ENCODE measurements around the gene ITK. TPM values are rescaled to one million over a fixed set of nuclear protein-coding genes. Genes with fewer than 3 reads are reported as not detected.

Gene ITK
- total RNA-seq, 1 donor from 2014 or later = not detected

- no peak overlapping the region for H3K27ac Mint-ChIP-seq
- no peaks in the 10 kb centered on the region for H3K79me2 ChIP-seq (ENCODE audit: low read depth)
- no peak for DNase-seq (ENCODE audit: low spot score)
- H3K9ac ChIP-seq = no peak overlapping the region
- H3K27me3 ChIP-seq = no peaks in the 10 kb centered on the region
- no peaks in the 10 kb centered on the region for H3F3A ChIP-seq (ENCODE audit: low read depth)
- peaks cover 2% of the 10 kb centered on the region for H3K27me3 Mint-ChIP-seq (ENCODE audit: insufficient read depth, low read depth)
- no peak overlapping the region for H3K4me2 ChIP-seq
- H3K9me3 Mint-ChIP-seq = no peaks in the 10 kb centered on the region
- no peak overlapping the region for H3K4me3 Mint-ChIP-seq
- H3K4me1 ChIP-seq = no peaks in the 10 kb centered on the region
- H3K27ac ChIP-seq = no peak overlapping the region
- H3K36me3 Mint-ChIP-seq = no peaks in the 10 kb centered on the region
- peaks cover 6% of the 10 kb centered on the region for H3K4me1 Mint-ChIP-seq
- H3K4me3 ChIP-seq = no peak overlapping the region
- H4K20me1 ChIP-seq (ENCODE audit: low read depth) = no peaks in the 10 kb centered on the region
- no peak overlapping the region for H2AFZ ChIP-seq (replicated peaks)
- no peak for TF ChIP-seq CTCF (IDR thresholded peaks at IDR 0.05)
- TF ChIP-seq EZH2 (IDR thresholded peaks at IDR 0.05) = no peak
- no peak for TF ChIP-seq EZH2phosphoT487 (IDR thresholded peaks at IDR 0.05)
- no peaks in the 10 kb centered on the region for H3K36me3 ChIP-seq
- no peaks in the 10 kb centered on the region for H3K9me3 ChIP-seq (ENCODE audit: low read depth)
Observed at GRCh38 chr5:157219491-157220271, 39.0 kb downstream of the ITK start.

- H3K27ac ChIP-seq = no peak overlapping the region
- Mint-ChIP-seq H3K27me3 (ENCODE audit: insufficient read depth, low read depth) (peaks cover 2% of the 10 kb centered on the region), H3K9me3 (no peaks in the 10 kb centered on the region), H3K36me3 (no peaks in the 10 kb centered on the region), H3K4me1 (peaks cover 5% of the 10 kb centered on the region), H3K27ac (no peak overlapping the region), H3K4me3 (no peak overlapping the region)
- H3K36me3 ChIP-seq = no peaks in the 10 kb centered on the region
- H4K20me1 ChIP-seq (ENCODE audit: low read depth) = no peaks in the 10 kb centered on the region
- H3K4me3 ChIP-seq = no peak overlapping the region
- H3K4me1 ChIP-seq = no peaks in the 10 kb centered on the region
- H3K79me2 ChIP-seq (ENCODE audit: low read depth) = no peaks in the 10 kb centered on the region
- DNase-seq (ENCODE audit: low spot score) = no peak
- no peak overlapping the region for H3K4me2 ChIP-seq
- no peak overlapping the region for H2AFZ ChIP-seq (replicated peaks)
- TF ChIP-seq EZH2phosphoT487 (IDR thresholded peaks at IDR 0.05) (no peak), EZH2 (IDR thresholded peaks at IDR 0.05) (no peak), CTCF (IDR thresholded peaks at IDR 0.05) (no peak)
- H3F3A ChIP-seq (ENCODE audit: low read depth) = no peaks in the 10 kb centered on the region
- H3K9me3 ChIP-seq (ENCODE audit: low read depth) = no peaks in the 10 kb centered on the region
- no peak overlapping the region for H3K9ac ChIP-seq
- no peaks in the 10 kb centered on the region for H3K27me3 ChIP-seq
Observed at GRCh38 chr5:157221959-157222358, 41.3 kb downstream of the ITK start.

- Mint-ChIP-seq H3K36me3 (no peaks in the 10 kb centered on the region), H3K27ac (no peak overlapping the region), H3K27me3 (ENCODE audit: insufficient read depth, low read depth) (peaks cover 2% of the 10 kb centered on the region), H3K9me3 (no peaks in the 10 kb centered on the region), H3K4me1 (peaks cover 2% of the 10 kb centered on the region), H3K4me3 (no peak overlapping the region)
- TF ChIP-seq EZH2 (IDR thresholded peaks at IDR 0.05) (no peak), CTCF (IDR thresholded peaks at IDR 0.05) (no peak), EZH2phosphoT487 (IDR thresholded peaks at IDR 0.05) (no peak)
- H3K4me3 ChIP-seq = no peak overlapping the region
- no peaks in the 10 kb centered on the region for H3K79me2 ChIP-seq (ENCODE audit: low read depth)
- no peak overlapping the region for H3K9ac ChIP-seq
- no peak overlapping the region for H3K4me2 ChIP-seq
- H3K36me3 ChIP-seq = no peaks in the 10 kb centered on the region
- no peak for DNase-seq (ENCODE audit: low spot score)
- H2AFZ ChIP-seq (replicated peaks) = no peak overlapping the region
- H3K27ac ChIP-seq = no peak overlapping the region
- no peaks in the 10 kb centered on the region for H3K9me3 ChIP-seq (ENCODE audit: low read depth)
- no peaks in the 10 kb centered on the region for H3F3A ChIP-seq (ENCODE audit: low read depth)
- H4K20me1 ChIP-seq (ENCODE audit: low read depth) = no peaks in the 10 kb centered on the region
- H3K4me1 ChIP-seq = no peaks in the 10 kb centered on the region
- no peaks in the 10 kb centered on the region for H3K27me3 ChIP-seq
Observed at GRCh38 chr5:157222506-157223230, 42.0 kb downstream of the ITK start.
